HG02798 (cell line): ENCODE results near the gene HCN1.
"Not testable (repeated sequence)": the region's sequence is repeated elsewhere in the genome, so short reads cannot be mapped to it uniquely, and the experiment has no call there.

Experiments used
- ATAC-seq: cut with Tn5 transposase; IDR thresholded peaks from one replicate; pipeline ENCODE4 v1.9.1; 2021; ENCODE audit warnings: mild to moderate bottlenecking; ENCODE audit not compliant: unreplicated experiment, poor library complexity

The HCN1 gene

DNA sequence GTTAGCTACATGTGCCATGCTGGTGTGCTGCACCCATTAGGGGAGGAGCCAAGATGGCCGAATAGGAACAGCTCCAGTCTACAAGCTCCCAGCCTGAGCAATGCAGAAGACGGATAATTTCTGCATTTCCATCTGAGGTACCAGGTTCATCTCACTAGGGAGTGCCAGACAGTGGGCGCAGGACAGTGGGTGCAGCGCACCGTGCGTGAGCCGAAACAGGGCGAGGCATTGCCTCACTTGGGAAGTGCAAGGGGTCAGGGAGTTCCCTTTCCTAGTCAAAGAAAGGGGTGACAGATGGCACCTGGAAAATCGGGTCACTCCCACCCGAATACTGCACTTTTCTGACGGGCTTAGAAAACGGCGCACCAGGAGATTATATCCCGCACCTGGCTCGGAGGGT lies 251.3 kb downstream of the HCN1 start:
- not testable (repeated sequence) for ATAC-seq

DNA sequence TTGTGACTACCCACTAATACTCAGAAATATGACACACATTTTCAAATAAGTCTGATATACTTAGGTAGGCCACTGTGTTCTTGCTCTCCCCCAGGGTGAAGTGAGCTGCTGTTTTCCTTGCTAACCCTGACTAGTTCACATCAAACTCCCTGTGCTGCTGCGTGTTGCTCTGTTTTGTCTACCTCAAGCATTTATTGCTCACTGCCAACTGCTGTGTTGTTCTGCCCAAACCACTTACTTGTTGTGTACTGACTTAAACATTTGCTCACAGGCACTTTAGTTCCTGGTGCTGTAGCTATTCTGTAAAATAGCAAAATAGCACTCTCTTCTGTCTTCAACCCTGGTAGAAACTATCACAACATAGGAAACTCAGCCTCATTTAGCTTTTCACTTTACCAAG lies 255.7 kb downstream of the HCN1 start:
- no peak for ATAC-seq

DNA sequence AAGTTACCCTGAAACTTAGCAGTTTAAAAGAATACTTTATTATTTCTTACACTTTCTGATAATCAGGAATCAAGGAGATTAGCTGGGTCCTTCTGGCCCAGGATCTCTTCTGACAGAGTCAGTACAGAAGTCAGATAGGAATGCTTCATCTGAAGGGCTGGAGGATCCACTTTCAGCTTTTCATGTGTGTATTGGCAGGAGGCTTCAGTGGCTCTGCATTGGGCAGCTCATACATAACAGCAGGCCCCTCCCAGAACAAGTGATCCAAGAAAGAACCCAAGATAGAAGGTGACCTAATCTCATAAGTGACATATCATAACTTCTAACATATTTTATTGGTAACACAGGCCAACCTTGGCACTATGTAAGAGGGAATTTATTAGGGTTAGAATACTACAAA lies 258.4 kb downstream of the HCN1 start:
- no peak for ATAC-seq

DNA sequence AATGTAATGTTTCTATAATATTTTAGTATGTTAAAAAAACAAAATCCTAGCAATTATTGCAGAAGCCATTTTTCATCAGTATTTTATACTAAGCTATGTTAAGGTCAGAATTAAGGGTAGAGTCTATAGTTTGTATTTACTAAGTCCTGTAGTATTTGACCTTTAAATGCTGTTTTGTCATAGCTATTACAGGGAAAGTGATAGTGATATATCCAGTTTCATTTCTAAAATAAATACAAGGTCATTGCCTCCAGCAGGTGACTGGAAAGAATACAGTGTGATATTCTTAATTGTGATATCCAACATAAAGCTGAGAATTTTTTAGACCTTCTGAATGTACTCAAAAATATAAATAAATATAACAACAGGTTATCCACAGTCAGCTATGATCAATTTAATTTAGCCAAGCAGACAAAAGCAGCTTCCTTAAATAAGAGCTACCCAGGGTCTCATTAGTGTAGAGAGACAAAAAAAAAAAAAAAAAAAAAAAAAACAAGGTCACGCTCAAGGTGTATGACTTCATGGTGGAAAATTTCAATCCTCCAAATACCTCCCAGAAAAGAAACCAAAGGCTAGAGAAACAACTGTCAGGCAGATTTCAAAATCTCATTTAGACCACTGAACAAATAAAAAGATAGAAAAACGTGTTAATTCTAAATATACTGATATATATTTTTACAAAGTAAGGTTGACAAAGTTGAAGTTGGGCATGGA lies 278.7 kb downstream of the HCN1 start:
- no peak for ATAC-seq

DNA sequence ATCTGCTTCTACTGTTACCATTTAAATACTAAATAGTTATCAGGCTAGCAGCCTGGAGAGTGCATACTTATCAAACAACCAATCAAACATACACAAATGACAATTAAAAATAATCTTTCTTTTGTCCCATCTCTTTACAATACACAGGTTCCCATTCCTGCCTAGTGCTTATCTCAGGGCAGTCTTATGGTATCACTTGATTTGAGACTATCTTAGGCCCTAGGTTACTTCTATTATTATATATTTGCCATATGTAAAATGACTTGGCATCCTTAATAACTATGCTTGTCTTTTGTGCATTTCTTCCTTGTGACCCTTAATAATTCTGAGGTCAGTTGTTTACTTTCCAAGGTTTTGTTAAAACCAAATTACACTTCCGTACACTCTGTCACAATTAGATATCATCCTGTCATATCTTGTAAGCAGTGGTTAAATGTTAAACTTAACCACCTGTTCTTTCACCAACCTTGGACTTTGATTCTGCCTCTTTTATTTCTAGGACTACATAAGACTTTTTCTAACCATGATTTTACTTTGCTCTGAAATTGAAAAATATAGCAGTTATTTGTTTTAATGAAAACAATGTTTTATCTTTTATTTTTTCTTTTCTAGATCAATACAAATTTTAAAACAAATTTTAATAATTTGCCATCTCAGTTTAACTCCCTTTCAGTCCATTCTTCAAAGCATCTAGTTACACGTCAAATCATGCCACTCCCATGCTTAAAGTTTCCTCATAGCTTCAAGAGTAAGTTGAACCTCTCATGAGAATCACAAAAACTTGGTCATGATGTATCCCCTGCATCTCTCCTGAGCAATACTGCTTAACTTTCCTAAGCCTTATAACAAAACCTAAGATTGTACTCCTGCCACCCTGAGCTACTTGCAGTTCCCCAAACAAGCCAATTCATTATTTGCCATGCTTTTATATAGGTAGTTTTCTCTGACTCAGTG lies 281.3 kb downstream of the HCN1 start:
- no peak for ATAC-seq

DNA sequence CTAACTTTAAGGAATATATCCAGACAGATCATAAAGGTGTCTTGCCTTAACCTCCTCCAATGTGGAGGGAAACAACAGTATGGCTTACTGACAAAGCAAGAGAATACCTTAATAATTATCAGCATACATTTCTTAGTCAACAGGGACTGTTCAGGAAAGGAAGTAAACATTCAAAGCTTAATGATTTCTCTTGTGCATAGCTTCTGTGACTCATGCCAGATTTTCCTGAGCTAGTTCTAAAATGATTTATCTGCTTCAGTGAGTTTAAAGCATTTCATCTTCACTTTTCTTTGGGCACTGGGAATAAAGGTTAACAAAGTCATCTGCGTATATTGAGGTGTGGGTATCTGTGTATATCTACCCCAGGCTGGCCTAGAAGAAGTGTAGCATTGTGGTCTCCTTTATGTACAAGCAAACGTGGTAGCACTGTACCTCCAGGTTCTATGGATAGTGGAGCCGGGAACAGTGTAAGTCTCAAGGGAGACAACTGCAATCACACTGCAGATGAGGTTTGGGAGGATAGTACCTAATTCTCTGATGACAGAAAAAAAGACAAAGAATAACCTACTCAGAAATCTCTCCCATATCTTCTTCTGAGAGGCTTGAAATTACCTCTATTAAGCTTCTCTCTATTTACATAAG lies 284.1 kb downstream of the HCN1 start:
- no peak for ATAC-seq

DNA sequence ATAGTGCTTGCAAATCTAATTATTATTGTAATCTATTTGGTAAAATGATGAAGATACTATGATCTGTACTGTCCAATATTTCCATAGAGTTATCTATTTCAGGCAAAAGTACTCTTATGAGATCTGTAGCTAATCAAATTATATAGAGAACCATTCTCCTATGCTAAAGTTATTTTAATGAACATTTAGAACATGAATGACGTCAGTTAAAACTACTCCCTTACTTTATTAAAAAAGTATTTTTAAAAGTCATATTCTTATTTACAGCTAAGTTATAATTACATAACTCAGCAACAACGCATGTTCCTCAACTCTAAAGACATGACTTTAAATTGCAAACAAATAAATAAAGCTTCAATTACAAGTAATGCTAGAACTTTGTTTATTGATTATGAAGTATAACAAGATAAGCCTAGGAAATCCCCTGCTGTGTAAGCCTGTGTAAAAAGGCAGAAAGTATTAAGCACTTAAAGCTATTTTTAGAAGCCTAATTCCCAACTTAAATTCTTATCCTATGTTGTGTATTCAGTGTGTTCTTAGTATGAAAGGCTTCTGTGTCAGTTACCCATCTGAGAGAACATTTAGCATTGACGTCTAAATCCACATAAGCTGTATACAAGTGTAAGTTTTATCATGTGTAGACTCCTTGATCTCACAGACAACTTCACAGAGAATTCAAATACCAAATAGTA lies 285.7 kb downstream of the HCN1 start:
- ATAC-seq, result no peak

DNA sequence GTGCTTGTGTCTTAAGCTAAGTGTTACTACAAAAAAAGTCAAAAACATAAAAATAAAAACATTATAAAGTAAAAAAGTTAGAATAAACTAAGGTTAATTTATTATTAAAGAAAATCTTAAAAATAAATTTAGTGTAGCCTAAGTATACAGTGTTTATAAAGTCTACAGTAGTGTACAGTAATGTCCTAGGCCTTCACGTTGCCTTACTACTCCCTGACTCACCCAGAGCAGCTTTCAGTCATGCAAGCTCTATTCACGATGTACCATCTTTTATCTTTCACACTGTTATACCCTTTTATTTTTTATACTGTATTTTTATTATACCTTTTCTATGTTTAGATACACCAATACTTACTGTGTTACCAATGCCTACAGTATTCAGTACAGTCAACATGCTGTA lies 288.1 kb downstream of the HCN1 start:
- ATAC-seq, result no peak

DNA sequence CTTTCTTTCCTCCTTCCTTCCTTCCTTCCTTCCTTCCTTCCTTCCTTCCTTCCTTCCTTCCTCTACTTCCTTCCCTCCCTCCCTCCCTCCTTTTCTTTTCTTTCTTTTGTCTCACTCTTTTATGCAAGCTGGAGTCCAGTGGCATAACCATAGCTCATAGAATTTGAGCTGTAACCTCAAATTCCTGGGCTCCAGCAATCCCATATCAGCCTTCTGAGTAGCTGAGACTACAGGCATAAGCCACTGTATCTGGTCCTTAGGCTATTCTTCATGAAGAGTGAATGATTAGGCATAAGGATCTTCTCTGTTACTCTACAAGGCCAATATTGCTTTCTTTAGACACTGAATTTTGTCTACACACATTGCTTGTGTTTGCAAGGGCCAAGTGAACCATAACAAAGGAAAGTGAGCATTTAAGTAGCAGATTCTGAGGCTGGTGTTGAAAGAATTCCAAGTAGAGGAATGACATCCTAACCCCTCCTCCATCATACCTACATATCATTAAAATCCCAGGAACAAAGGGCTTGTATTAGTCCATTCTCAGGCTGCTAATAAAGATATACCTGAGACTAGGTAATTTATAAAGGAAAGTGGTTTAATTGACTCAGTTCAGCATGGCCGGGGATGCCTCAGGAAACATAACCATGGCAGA lies 293.2 kb downstream of the HCN1 start:
- no peak for ATAC-seq

DNA sequence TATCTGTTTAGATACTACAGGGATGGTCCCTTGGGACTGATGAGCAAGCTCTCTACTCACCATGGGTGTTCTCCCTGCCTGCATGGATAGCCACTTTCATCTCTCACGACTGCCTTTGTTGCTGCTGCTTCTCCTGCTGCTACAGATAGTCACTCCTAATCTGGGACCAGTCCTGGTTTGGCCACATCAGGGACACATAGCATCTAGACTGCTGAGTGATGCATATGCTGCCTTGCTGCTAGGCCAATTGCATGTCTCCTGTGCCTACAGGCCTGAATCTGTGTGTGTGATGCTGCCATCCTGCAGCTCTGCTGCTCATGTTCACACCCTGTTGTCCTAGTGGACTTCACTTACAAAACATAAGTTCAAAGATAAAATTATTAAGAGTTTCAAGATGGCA lies 297.1 kb downstream of the HCN1 start:
- ATAC-seq, result no peak

DNA sequence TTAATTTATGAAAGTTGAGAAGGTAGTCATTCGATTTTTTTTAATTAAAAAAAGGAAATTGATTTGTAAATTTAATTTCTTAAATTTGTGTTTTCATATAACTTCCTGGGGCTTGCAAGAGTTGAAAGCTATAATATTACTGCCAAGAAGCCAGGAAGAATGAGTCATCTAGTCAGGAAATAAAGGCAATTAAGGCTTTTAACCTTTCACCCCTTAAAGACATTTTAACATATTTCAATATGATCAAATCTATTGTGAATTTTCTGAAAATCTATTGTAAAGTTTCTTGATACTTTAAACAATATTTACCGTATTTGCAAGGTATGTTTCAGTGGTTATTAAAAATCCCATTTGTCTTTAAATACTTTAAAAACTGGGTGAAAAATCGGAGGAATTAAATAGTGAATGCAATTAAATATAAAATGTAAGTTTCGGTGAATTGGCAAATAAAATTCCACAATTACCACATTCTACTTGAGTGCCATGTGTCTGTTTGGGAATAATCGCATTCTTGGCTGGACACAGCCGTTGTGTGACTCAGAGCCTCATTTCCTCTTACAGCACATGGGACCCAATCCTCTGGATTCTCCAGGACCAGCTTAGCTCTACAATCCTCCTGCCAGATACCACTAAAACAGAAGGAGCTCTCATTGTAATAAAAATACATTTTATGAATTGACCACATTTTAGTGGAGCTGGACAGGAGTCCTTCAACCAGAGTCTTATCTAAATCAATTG lies 310.7 kb downstream of the HCN1 start:
- no peak for ATAC-seq

DNA sequence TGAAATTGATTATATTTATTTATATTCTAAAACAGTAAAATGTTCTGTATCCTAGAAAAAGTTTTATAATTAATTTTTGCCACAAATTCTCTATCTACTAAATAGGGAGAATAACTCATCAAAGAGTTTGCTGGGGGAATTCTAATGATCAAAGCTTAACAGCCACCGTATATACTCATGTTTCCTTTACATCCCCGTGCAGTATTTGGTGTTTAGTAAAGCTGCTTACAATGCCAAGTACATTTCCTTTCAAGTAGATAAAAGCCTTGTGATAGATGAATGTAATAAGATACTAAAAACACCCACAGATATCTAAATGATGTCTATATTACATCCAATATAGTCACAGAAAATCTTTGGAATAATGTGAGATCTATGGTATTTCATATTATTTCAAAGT lies 312.2 kb downstream of the HCN1 start:
- no peak for ATAC-seq

DNA sequence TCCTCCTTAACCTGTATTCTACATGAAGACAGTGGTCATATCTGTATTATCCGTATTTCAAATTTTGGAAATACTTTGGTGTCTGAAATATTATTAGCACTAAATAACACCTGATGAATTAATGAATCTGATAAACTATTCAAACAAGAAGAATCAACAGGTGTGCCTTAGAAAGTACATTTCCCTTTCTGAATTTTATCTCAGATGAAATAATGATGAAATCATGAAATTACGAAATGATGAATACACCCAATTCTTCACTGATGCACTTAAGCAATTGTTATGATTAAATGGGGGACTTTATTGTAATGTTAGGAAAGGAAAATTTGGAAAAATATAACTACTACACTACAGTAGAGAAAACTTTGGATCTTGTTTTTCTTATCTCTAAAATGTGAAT lies 313.6 kb downstream of the HCN1 start:
- ATAC-seq, result no peak

DNA sequence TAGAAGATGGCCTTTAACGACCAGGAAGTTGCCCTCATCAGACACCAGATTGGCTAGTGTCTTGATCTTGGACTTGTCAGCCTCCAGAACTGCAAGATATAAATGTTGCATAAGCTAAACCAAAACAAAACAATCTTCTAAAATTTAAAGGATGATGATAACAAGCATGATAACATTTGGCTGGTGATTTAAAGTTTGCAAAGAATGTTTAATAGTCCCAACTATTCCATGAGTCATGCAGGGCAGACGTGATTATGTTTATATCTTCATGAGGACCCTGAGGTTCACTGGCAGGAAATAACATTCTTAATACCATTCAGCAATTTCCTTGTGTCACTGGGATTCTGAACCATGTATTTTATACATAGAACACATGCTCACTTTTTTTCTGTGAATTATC lies 319.8 kb downstream of the HCN1 start:
- ATAC-seq, result no peak

DNA sequence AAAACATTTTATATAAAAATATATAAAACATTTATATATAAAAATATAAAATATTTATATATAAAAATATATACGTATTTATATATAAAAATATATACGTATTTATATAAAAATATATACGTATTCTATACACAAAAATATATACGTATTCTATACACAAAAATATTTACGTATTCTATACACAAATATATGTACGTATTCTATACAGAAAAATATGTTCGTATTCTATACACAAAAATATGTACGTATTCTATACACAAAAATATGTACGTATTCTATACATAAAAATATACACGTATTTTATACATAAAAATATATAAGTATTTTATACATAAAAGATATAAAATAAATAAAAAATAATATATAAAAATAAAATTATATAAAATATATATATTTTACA lies 323.6 kb downstream of the HCN1 start:
- ATAC-seq, result no peak

DNA sequence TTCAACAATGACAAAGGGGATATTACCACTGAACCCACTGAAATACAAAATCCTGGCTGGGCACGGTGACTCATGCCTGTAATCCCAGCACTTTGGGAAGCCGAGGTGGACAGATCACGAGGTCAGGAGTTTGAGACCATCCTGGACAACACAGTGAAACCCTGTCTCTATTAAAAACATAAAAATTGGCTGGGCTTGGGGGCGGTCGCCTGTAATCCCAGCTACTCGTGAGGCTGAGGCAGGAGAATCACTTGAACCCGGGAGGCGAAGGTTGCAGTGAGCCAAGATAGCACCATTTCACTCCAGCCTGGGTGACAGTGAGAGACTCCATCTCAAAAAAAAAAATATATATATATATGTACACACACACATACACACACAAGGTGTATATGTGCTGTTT lies 324.8 kb downstream of the HCN1 start:
- ATAC-seq, result not testable (repeated sequence)

DNA sequence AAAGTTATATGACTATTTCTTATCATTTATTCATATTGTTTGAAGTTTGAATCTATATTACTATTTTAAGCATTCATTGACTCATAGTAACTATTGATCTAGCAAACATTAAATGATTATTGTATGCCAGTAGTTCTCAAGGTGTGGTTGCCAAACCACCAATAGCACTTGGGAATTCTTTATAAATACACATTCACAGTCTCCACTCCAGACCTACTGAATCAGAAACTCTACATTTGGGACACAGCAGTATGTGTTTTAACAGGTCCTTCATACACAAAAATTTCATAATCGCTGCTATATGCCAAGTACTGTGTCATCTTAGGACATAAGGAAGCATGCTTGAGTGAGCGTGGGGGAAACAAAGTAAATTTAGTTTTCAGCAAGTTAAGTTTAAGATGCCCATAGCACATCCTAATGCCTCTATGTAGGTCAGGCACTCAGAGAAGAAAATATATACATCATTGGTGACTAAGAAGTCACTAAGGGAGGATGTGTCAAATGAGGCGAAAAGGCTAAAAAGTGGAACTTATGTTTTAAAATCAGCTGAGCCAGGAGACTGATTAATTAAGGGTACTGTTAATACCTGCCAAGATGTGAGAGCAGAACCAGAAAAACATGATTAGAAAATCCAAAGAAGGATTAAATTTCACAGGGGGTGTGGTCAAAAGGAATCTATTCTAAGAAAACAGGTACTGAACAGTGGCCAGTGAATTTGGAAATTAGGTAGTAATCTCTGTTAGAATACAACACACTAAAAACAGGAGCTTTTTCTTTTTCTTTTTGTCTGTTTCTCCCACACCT lies 340.8 kb downstream of the HCN1 start:
- no peak for ATAC-seq

DNA sequence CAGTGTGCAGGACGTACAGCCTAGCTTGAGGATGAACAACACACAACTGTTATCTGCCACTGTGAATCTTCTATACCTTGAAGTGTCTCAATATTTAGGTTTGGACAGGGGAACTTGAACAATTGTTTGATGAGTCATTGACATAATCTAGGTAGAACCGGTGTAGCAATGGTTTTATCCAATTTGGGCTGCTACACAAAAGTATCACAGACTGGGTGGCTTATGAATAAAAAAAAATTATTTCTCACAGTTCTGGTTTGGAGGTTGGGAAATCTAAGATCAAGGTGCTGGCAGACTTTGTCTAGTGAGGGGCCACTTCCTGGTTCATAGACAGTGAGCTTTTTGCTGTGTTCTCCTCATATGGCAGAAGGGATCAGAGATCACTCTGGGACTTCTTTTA lies 359.7 kb downstream of the HCN1 start:
- no peak for ATAC-seq

DNA sequence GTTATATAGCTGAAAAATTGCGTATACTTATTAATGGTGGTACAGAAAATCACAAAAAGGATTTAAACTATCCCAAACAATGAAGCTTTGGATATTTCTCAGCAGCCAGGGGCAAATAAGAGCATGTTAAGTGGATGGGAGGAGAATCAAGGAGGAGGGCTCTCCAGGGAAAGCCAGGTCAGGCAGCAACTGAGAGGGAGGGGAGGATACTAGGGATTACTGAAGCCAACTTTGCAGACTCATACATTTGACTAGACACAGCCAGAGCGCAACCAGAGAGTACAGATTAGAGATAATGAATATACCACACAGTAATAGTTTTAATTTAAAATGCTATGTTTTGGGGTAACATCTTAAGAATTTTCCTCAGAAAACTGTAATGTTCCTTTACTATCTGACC lies 360.2 kb downstream of the HCN1 start:
- no peak for ATAC-seq
